ENCODE results near the gene PTPN4. TPM values are rescaled to one million over a fixed set of nuclear protein-coding genes. Genes with fewer than 3 reads are reported as not detected.

The PTPN4 gene
- total RNA-seq, 4 donors from 2014 or later: 35.6 to 61.5 (median 51.6) TPM

GRCh38 chr2:119748135-119748534, 11.6 kb upstream of the PTPN4 start:
- no peak for TF ChIP-seq CTCF (IDR thresholded peaks at IDR 0.05)
- Histone ChIP-seq H3K4me1 (no peaks in the 10 kb centered on the region), H3K9me3 (no peaks in the 10 kb centered on the region), H3K27ac (no peak overlapping the region), H3K36me3 (no peaks in the 10 kb centered on the region), H3K27me3 (no peaks in the 10 kb centered on the region), H3K4me3 (no peak overlapping the region)
- intact Hi-C loops (cut with DNase I; ENCODE audit: low total_unique reads): no loop called here
- no peak for DNase-seq

DNA sequence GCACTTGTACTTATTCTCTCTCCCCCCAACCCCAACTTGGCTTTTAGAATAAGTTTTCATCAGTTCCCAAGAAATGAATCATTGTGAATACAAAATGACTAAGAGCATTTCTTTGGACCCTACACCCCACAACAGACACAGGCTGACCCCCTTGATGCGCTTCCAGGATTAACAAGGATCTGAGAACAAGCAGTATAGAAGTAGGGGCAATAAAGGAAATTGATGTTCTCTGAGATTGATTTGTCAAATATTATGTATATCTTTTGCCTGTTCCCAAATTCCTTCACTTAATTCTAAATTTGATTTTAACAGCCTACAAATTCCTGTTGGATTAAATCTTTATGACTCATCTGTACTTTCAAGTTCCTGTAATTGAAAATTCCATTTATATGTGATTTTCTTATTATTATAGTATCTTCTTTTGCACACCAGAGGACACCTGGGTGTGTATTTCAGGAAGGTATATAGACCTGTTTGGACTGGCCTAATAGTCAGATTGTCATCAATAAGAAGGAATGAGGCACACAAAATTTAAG, 10.2 kb upstream of the PTPN4 start:
- no peak for DNase-seq
- Histone ChIP-seq H3K36me3 (no peaks in the 10 kb centered on the region), H3K4me1 (no peaks in the 10 kb centered on the region), H3K27me3 (no peaks in the 10 kb centered on the region), H3K9me3 (no peaks in the 10 kb centered on the region), H3K4me3 (no peak overlapping the region), H3K27ac (no peak overlapping the region)
- no peak for TF ChIP-seq POLR2A (IDR thresholded peaks at IDR 0.05)
- no peak for TF ChIP-seq CTCF (IDR thresholded peaks at IDR 0.05)
- intact Hi-C loops (cut with DNase I; ENCODE audit: low total_unique reads): no loop called here

GRCh38 chr2:119751706-119752105, 8.0 kb upstream of the PTPN4 start:
- Histone ChIP-seq H3K4me1 (no peaks in the 10 kb centered on the region), H3K9me3 (no peaks in the 10 kb centered on the region), H3K27ac (no peak overlapping the region), H3K4me3 (no peak overlapping the region), H3K36me3 (no peaks in the 10 kb centered on the region), H3K27me3 (no peaks in the 10 kb centered on the region)
- intact Hi-C loops (cut with DNase I; ENCODE audit: low total_unique reads): no loop called here
- DNase-seq: no peak
- TF ChIP-seq CTCF (IDR thresholded peaks at IDR 0.05): no peak
- no peak for TF ChIP-seq POLR2A (IDR thresholded peaks at IDR 0.05)

DNA sequence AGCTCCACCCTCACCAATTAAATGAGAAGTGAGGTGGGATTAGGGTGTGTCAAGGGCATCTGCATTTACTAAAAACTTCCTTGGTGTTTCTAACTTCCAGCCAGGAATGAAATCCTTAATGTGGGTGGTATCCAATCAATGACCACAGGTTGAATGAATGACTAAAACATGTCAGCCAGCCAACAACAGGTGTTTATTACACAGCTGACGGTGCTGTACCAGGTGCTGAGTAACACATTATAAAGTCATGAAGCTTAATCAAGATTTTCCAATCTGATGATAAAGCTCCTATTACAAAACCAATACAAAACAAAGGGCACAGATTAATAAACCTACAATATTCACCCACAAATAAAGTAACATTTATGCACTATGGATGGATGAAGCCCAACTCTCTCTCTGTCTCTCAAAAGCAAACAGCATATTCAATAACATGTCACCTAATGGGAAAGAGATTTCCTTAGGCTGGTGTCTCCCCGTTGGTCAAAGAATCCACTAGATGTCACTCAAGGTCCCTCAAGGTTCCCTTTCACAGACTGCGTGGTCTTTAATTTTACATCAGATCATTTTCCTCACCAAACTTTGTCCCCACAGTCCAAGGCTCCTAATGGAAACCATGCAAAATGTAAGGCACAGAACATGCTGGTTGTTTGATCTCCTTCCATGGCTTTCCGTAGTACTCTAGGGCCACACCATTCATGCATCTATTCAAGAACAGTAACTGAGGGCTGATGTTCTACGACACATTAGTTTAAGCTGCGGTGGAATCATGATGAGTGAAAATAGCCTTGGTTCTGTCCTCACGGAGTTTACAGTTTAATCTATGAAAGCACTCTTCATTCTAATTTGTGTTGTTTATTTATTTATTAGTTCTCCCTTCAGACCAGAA, 6.4 kb upstream of the PTPN4 start:
- Histone ChIP-seq H3K36me3 (no peaks in the 10 kb centered on the region), H3K27me3 (no peaks in the 10 kb centered on the region), H3K4me3 (no peak overlapping the region), H3K27ac (no peak overlapping the region), H3K4me1 (no peaks in the 10 kb centered on the region), H3K9me3 (no peaks in the 10 kb centered on the region)
- DNase-seq: no peak
- intact Hi-C loops (cut with DNase I; ENCODE audit: low total_unique reads): no loop called here
- TF ChIP-seq CTCF (IDR thresholded peaks at IDR 0.05) (peak; percentile 47 to 68 (median 59)), POLR2A (IDR thresholded peaks at IDR 0.05) (no peak)

DNA sequence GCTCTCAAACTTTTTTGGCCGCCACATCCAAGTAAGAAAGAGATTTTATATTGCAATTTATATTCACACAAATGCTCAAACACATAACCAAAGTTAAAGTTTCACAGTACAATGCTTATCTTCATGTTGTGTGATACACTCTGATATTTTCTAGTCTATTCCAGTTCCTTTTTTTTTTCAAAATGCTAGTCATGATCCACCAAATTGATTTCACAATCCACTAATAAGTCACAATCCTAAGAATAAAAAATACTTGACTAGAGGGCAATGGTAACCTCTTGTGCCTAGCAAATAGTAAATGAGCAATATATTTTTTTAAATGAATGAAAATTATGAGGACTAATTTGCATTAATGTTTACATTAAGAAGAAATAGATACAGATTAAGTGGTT, 5.8 kb upstream of the PTPN4 start:
- no peak overlapping the region for H3K4me3 ChIP-seq
- no peak overlapping the region for H3K27ac ChIP-seq
- no peak for DNase-seq
- H3K36me3 ChIP-seq: no peaks in the 10 kb centered on the region
- H3K27me3 ChIP-seq: no peaks in the 10 kb centered on the region
- TF ChIP-seq POLR2A (IDR thresholded peaks at IDR 0.05) (no peak), CTCF (IDR thresholded peaks at IDR 0.05) (no peak)
- H3K4me1 ChIP-seq: no peaks in the 10 kb centered on the region
- intact Hi-C loops (cut with DNase I; ENCODE audit: low total_unique reads): no loop called here
- H3K9me3 ChIP-seq: no peaks in the 10 kb centered on the region

Measured in uterus (tissue), 4 donors.